ENCODE results near the gene TBX1.
"Not testable (repeated sequence)": the region's sequence is repeated elsewhere in the genome, so short reads cannot be mapped to it uniquely, and the experiment has no call there.

TBX1 gene

DNA sequence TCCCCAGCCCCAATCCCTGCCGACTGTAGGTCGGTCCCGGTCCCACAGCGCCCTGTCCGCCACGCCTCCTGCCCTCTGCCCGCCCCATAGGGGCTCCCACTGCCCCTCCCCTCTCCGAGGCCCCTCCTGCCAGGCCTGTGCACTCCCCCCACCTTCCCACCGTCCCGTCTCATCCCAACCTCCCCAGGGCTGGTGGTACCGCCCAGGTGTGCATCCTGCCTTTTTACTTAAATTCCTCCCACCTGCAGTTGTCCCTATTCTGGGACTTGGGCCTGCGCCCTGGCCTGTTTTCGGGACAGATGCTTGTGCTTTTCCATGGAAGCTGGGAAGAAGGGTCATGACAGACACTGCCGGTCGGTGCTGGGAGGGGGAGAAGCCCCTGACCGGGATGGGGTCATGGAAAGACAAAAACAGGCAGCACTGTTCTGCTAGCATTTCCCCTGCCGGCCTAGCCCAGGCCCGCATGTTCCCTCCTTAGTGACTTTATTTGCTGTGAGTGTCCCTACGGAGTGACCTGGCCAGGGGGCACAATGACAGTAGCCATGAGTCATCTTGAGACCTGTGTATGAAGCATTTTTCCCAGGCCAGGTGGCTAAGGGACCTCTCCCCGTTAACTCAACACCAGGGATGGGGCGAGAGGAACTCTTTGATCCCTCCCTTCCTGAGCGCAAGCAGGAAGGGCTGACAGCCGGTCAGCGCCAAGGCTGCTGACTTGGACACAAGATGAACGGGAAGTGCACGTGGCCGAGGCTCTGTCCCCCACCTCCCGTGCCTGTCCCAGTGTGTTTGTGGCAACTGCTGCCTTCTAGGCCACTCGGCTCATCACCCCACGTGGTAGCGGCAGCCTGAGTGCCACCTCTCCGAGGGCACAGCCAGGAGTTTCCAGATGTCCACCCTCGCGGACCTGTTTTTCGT lies 7.1 kb downstream of the TBX1 start:
- no peak for DNase-seq

DNA sequence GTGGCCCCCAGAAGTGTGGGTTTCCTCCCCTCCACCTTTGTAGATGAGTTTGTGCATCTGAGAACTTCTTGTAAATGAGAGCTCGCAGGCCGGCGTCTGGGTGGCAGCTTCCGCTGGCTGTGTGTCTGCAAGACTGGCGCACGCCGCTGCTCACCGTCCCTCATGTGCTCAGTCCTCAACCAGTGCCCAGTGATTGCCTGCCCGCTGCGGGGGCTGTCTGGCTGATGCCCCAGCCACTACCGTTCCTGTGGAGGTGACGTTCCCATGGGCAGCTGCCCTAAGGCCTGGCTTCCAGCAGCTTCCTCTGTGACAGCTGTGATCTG lies 8.8 kb downstream of the TBX1 start:
- no peak for DNase-seq

DNA sequence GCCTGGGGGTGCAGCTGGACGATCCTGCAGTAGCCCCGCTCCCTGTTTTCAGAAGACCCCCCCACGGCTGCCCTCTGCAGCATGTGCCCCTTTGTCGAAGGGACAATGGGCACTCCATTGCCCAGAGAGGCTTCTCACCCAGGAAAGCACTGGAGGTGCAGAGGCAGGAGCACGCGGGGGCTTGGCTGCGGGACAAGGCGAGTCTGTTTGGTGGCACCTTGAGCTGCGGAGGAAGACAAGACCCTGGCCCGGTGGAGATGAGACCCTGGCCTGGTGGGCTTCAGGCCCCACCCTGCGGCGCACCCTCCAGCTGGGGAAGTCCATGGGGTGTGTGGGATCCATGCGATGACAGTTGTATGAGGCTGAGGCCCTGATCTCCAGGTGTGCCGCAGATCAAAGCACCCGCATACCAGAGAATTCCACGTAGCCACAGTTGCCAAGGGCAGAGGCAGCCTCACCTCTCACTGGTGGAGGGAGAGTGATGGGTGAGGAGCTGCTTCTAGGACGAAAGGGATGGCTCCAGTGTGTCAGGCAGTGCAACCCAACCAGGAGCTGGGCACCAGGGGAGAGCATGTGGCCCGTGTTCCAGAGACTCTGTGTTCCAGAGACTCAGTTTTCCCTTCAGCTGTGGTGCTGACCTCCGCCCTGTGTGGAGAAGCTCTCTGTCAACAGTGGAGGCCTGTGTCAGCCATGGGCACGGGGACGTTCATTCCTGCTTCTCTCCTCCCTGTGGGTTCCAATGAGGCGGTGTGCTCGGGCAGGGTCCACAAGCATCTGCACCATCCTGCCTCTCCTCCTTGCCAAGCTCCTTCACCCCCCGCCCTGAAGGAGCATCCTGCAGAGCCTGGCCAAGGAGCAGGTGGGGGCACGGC lies 10.0 kb downstream of the TBX1 start:
- no peak for DNase-seq

GRCh38 chr22:19772422-19772672 lies 11.8 kb downstream of the TBX1 start:
- no peak for DNase-seq

DNA sequence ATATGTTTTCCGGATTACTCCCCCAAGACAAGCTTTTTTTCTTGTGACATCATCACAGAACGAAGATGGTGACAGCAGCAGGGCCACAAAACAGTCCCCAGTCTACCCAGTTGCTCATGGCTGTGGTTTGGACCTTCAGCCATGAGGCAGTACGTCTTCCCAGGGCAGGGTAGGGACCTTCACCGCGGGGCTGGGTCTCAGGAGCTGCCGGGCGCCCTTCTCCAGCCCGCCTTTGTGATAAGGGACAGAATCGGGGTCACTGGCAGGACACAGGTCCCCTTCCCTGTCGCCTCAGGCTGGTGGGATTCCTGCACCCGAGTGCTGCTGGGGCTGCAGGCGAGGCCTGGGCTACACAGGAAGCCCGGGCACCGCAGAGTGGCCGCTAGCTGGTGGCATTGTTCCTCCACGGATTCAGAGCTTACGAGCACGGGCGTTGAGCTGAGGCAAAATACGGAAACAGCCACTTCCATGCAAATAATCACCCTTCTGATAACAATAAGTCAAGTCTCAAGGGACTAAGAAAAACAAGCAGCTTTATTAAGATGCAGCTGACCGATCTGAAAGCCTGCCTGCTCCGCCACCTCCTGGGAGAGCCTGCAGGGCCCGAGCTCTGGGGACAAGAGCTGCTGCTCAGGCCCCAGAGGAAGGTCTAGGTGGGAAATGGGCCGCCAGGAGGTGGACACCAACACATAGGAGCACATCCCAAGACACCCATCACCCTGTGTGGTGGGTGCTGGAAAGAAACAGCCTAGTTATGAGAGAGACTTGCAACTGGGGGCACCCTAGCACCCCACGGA lies 12.3 kb downstream of the TBX1 start:
- DNase-seq = no peak

DNA sequence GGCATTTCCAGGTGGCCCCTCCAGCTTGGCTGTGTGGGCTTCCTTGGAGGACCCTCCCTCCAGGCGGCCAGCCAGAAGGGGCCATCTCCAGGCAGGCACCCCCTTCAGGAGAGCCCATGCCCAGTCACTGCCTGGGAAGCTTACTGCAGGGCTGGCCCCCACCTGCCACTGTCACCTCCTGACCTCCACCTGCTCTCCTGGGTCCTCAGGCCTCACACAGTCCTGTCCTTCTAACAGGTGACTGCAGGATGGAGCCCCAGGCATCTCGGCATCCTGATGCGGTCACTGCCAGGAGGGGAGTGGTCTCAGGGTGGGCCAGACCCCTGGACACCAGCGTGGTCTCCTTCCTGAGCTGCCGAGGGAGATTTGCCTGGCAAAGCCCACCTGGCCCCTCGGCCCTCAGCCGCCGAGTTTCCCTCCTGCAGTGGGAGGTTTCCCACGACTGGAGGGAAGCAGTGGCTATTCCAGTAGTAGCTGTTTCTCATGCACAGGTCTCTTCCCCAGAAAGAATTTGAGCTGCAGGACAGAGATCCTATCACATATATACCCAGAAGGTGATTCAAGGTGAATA lies 13.0 kb downstream of the TBX1 start:
- no peak for DNase-seq

DNA sequence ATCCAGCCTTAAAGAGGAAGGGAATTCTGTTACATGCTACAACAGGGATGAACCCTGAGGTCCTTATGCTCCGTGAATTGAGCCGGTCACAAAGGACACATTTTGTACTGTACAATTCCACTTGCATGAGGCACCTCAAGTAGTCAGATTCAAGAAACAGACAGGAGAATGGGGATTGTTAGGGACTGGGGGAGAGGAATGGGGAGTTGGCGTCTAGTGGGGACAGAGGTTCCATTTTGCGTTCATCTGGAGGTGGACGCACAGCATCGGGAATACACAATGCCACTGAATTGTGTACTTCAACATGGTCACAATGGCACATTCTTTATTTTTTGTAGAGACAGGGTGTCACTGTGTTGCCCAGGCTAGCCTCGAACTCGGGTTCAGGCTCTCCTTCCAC lies 14.1 kb downstream of the TBX1 start:
- DNase-seq = no peak

GRCh38 chr22:19775496-19776325 lies 15.1 kb downstream of the TBX1 start:
- no peak for DNase-seq

DNA sequence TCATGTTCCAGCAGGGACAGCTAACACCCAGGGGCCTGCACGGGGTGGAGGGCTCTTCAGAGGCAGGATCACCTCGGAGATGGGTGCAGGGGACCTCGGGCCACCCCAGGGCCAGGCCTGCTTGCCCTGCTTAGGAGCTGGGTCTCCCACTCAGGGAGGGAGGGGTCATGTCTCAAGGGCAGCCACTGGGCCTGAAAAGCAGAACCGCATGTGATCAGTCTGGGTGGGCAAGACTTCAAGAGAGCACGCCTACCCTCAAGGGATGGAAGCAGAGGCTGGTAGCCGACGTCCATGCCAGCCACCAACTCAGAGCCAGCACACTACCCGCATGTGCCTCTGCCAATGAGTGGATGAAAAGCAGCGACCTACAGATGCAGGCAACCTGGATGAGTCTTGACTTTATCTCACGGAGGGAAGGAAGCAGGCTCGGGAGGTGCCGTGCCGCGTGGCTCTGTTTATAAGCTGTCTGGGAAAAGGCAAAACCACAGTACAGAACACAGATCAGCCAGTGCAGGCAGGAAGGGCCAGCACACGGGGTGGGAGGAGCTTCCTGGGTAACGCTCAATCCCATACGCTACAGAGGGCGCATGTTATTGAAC lies 16.0 kb downstream of the TBX1 start:
- DNase-seq = no peak

- DNase-seq = not testable (repeated sequence)
Measured at GRCh38 chr22:19777192-19777591, 16.6 kb downstream of the TBX1 start.

DNA sequence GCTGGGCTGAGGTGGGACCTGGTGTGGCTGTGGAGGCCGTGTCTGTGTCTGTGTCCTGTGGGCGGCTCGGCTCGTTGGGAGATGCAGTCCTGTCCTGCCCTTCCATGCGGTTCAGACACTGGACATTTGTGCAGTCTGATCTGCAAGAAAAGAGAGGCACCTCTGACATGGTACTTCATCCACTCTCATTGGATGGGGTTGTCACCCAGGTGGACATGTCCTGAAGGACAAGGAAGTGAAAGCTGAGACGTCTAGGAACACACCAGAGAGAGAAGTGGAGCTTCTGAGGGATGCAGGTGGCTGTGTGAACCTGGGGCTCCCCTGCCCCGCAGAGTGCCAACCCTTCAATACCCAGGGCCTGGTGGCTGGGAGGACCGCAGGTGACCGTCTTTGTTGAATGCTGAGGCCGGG lies 18.4 kb downstream of the TBX1 start:
- DNase-seq = no peak

DNA sequence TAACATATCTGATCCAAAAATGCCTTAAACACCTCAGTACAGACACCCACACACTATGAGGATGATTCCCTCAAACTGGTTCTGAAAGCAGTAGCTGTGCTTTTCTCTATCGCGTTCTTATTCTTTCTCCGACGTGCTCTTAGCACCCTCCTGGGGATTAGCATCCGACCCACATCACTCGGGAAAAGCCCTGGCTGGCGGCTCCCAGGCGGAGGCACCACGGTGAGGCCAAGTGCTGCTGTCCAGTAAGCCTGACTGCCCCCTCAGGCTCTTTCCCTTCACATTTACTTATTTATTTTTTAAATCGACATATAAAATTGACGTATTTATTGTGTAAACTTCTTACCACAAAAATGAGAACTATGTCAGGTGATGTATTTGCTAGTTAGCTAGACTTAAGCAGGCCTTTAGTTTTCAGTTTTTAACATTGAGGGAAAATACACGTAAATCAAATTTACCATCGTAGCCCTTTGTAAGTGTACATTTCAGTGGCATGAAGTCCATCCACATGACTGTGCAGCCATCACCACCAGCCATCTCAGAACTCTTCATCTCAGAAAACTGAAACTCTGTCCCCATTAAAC lies 19.2 kb downstream of the TBX1 start:
- no peak for DNase-seq

DNA sequence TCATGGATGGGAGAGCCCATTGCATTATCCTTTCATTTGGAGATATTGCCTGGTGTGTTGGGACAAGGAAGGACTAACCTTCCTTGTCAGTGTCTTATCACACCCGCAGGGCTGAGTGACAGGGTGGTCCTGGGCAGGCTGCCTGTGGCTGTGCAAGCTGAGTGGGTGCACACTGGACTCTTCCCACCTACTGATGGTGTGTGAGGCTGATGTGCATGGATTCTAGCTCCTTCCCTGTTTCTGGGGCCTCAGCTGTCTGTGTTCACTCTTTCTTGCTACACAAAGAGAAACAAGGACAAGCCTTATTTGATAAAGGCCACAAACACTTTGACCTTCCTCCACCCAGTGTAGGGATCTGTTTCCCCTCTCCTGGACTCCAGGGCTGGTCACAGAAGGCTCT lies 22.0 kb downstream of the TBX1 start:
- no peak for DNase-seq

GRCh38 chr22:19783586-19784383 lies 23.2 kb downstream of the TBX1 start:
- no peak for DNase-seq

DNA sequence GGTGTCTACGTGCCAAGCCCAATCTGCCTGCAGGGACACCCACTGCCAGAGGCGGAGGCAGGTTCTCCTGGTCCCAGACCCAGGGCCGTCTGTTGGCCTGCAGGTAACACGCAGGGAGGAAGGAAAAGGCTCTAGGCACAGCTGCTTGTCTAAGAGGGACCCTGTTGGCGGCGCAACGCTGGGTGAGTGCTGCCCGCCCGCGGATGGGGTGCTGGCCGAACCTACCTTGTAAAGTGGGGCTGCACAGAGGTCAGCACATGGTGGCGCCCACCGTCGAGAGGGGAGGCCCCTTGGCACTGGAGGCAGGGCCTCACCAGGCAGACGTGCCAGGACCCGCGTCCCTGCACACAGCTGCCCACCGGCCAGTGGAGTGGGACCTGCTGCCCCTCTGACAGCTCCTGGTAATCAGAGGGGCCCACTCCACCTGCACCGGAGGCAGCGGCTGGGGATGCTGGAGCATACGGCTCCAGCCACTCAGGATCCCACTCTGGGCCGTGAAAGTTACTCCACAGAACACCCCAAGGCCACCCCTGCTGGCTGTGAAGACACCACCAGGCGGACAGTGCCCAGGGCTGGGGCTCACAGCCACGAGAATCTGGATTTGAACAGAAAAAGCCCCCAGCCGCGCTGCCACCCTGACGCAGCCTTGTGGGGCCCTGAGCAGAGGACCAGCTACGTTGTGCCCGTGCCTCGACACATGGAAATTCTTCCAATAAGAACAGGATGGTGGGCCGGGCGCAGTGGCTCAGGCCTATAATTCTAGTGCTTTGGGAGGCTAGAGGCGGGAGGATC lies 24.0 kb downstream of the TBX1 start:
- no peak for DNase-seq

GRCh38 chr22:19785461-19786263 lies 25.1 kb downstream of the TBX1 start:
- no peak for DNase-seq

GRCh38 chr22:19786264-19786585 lies 25.6 kb downstream of the TBX1 start:
- no peak for DNase-seq

GRCh38 chr22:19786959-19787848 lies 26.6 kb downstream of the TBX1 start:
- no peak for DNase-seq
